ENCODE data around the gene ANKRD1. TPM values are rescaled to one million over a fixed set of nuclear protein-coding genes. Genes with fewer than 3 reads are reported as not detected.

ANKRD1 gene
- total RNA-seq, 4 donors from 2014 or later = 18.6 to 168 (median 98.5) TPM

- no peaks in the 10 kb centered on the region for H3K9me3 ChIP-seq
- no peaks in the 10 kb centered on the region for H3K27me3 ChIP-seq
- TF ChIP-seq, protein P1, sequence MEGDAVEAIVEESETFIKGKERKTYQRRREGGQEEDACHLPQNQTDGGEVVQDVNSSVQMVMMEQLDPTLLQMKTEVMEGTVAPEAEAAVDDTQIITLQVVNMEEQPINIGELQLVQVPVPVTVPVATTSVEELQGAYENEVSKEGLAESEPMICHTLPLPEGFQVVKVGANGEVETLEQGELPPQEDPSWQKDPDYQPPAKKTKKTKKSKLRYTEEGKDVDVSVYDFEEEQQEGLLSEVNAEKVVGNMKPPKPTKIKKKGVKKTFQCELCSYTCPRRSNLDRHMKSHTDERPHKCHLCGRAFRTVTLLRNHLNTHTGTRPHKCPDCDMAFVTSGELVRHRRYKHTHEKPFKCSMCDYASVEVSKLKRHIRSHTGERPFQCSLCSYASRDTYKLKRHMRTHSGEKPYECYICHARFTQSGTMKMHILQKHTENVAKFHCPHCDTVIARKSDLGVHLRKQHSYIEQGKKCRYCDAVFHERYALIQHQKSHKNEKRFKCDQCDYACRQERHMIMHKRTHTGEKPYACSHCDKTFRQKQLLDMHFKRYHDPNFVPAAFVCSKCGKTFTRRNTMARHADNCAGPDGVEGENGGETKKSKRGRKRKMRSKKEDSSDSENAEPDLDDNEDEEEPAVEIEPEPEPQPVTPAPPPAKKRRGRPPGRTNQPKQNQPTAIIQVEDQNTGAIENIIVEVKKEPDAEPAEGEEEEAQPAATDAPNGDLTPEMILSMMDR (IDR thresholded peaks at IDR 0.05 in 4 of 5, conservative IDR thresholded peaks at IDR 0.05 in 1 of 5) = no peak
- no peak for TF ChIP-seq POLR2A (IDR thresholded peaks at IDR 0.05)
- intact Hi-C loops (cut with DNase I; ENCODE audit: low total_unique reads) (loop anchor here (2.0 to 5.0 kb wide), 2 partner anchors 243 to 712 kb away; partner anchors contain the start of gene PPP1R3C), in situ Hi-C loops (cut with MboI; ENCODE audit: low sequenced_read_pairs in 4 of 4) (loop anchor here in 3 of 4 donors (5.0 to 10.0 kb wide), 4 partner anchors 45 to 335 kb away; no protein-coding TSS in a partner anchor)
- H3K4me3 ChIP-seq = peak overlapping the region in 3 of 4 donors; percentile 26 to 43 (median 36)
- peak overlapping the region; percentile 78 to 87 (median 84) for H3K27ac ChIP-seq
- ATAC-seq = peak in 1 of 2 donors; percentile 8
- peaks cover 0 to 7% of the 10 kb centered on the region in 2 donors for H3K36me3 ChIP-seq
- H3K4me1 ChIP-seq = peaks cover 44 to 48% of the 10 kb centered on the region in 2 donors
- peak in 1 of 2 donors; percentile 21 for DNase-seq
Measured at GRCh38 chr10:90919683-90920574, 958 bp downstream of the ANKRD1 start.

DNA sequence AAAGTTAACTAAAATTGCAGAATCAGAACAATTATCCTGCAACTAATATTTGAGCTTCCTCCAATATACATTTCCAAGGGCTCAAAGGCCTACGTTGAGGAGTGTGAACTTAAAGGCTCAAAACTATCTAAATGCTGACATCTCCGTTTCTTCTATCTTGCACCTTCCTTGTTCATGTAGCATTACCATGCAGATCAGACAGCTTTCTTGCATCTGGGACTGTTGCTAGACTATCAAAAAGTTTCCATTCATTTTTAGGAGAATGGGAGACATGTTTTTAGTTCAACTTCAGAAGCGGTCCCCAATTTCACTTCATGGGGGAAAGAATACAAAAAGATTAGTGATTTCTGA is 2.9 kb downstream of the ANKRD1 start:
- Histone ChIP-seq H3K27ac (peak overlapping the region in 2 of 4 donors; percentile 16 to 87), H3K27me3 (no peaks in the 10 kb centered on the region), H3K36me3 (peaks cover 0 to 7% of the 10 kb centered on the region in 2 donors), H3K4me1 (peaks cover 30 to 37% of the 10 kb centered on the region in 2 donors), H3K9me3 (no peaks in the 10 kb centered on the region), H3K4me3 (no peak overlapping the region)
- ATAC-seq (no peak), DNase-seq (no peak)
- in situ Hi-C loops (cut with MboI; ENCODE audit: low sequenced_read_pairs in 4 of 4) = loop anchor here in 3 of 4 donors (5.0 to 10.0 kb wide), 4 partner anchors 47 to 337 kb away; no protein-coding TSS in a partner anchor
- intact Hi-C loops (cut with DNase I; ENCODE audit: low total_unique reads) = loop anchor here (2.0 kb wide), 1 partner anchor 245 kb away; no protein-coding TSS in a partner anchor
- TF ChIP-seq, protein P1 (IDR thresholded peaks at IDR 0.05 in 4 of 5, conservative IDR thresholded peaks at IDR 0.05 in 1 of 5) = no peak
- no peak for TF ChIP-seq POLR2A (IDR thresholded peaks at IDR 0.05)

DNA sequence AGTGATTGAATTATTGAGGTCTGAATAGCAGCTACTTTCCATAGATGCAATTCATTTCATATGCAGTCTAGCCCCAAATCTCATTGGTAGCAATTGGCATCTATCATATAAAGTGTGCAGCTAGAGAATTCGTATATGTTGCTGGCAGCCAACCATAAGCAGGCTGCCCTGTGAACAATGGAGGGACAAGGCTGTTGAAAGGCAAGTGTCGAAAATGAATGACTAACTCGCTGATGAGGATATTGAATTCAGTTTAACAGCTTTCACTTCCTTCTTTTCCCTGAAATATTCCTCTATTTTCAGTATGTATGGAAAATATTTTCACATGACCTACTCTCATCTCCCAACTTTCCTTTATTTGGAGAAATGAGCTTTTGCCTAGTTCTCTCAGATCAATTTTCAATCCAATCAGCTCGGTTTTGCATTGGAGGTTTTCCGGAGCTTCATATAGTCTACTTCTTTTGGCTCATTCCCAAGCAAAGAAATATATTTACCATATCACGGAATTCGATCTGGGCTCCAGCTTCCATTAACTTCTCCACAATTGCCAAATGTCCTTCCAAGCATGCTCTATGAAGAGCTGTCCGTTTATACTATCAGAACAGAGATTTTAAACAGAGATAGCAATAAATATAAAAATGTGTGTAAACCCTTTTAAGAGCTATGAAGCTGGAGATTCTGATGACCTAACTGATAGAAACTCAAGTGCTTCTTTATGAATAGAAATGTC is 3.5 kb downstream of the ANKRD1 start:
- no peak for ATAC-seq
- DNase-seq = no peak
- no peaks in the 10 kb centered on the region for H3K27me3 ChIP-seq
- no peaks in the 10 kb centered on the region for H3K9me3 ChIP-seq
- H3K27ac ChIP-seq = peak overlapping the region in 2 of 4 donors; percentile 0 to 87
- H3K4me3 ChIP-seq = no peak overlapping the region
- in situ Hi-C loops (cut with MboI; ENCODE audit: low sequenced_read_pairs in 4 of 4) (loop anchor here in 3 of 4 donors (5.0 to 10.0 kb wide), 4 partner anchors 47 to 337 kb away; no protein-coding TSS in a partner anchor), intact Hi-C loops (cut with DNase I; ENCODE audit: low total_unique reads) (no loop called here)
- no peak for TF ChIP-seq POLR2A (IDR thresholded peaks at IDR 0.05)
- TF ChIP-seq, protein P1 (IDR thresholded peaks at IDR 0.05 in 4 of 5, conservative IDR thresholded peaks at IDR 0.05 in 1 of 5) = no peak
- H3K36me3 ChIP-seq = peaks cover 0 to 7% of the 10 kb centered on the region in 2 donors
- peaks cover 26 to 37% of the 10 kb centered on the region in 2 donors for H3K4me1 ChIP-seq

GRCh38 chr10:90916392-90917237 is 4.3 kb downstream of the ANKRD1 start:
- Histone ChIP-seq H3K9me3 (no peaks in the 10 kb centered on the region), H3K27me3 (no peaks in the 10 kb centered on the region), H3K4me1 (peaks cover 19 to 30% of the 10 kb centered on the region in 2 donors), H3K27ac (peak overlapping the region in 2 of 4 donors; percentile 0 to 87), H3K36me3 (peaks cover 0 to 7% of the 10 kb centered on the region in 2 donors), H3K4me3 (no peak overlapping the region)
- DNase-seq (no peak), ATAC-seq (no peak)
- intact Hi-C loops (cut with DNase I; ENCODE audit: low total_unique reads) (no loop called here), in situ Hi-C loops (cut with MboI; ENCODE audit: low sequenced_read_pairs in 4 of 4) (loop anchor here in 3 of 4 donors (5.0 to 10.0 kb wide), 4 partner anchors 48 to 338 kb away; no protein-coding TSS in a partner anchor)
- TF ChIP-seq, protein P1 (IDR thresholded peaks at IDR 0.05 in 4 of 5, conservative IDR thresholded peaks at IDR 0.05 in 1 of 5) = no peak
